Endothelial cell of umbilical vein (primary cell): Measurements from ENCODE around the gene PANK3. TPM values are rescaled to one million over a fixed set of nuclear protein-coding genes. Genes with fewer than 3 reads are reported as not detected.

Experiments
- BruUV-seq: library from RNA; stranded (reverse); fragments of 400-500 nt; replicated peaks from 2 replicates; lab custom pipeline; 2021; lab: Mats Ljungman, UMichigan
- CTCF ChIA-PET: fragments of 300-600, 350-600 bp; sonication (Branson Sonifier 250); formaldehyde crosslinking; loops from one replicate; lab custom pipeline; 2021; ENCODE audit warnings: antibody characterized with exemption, inconsistent platforms; lab: Charles Lee
- POLR2A ChIA-PET: fragments of 300-600, 350-600 bp; sonication (Branson Sonifier 250); formaldehyde crosslinking; loops from one replicate; lab custom pipeline; 2021; ENCODE audit warnings: antibody characterized with exemption, inconsistent platforms; lab: Charles Lee
- DNase-seq: peaks from one replicate; pipeline ENCODE4 v3.0.0-alpha.2; 2011; ENCODE audit warnings: low read depth, low spot score
- FAIRE-seq: peaks from 2 replicates; lab custom pipeline; 2011; peaks lifted over from hg19 to GRCh38; lab: Jason Lieb, UNC
- H2AFZ ChIP-seq: 2 replicates; pipeline ENCODE4 v1.6.0; 2012; ENCODE audit warnings: low read depth, low read length, control low read depth, inconsistent platforms
- H3K27ac ChIP-seq: 2 replicates; pipeline ENCODE4 v1.5.1; 2011; ENCODE audit warnings: low read depth, mild to moderate bottlenecking, control low read depth, low read length, moderate library complexity; ENCODE audit not compliant: insufficient read depth
- H3K27me3 ChIP-seq, 2 experiments: 2 replicates each; pipeline versions ENCODE4 v1.6.0 to v1.6.1; 2011; ENCODE audit warnings: low read length in 2 of 2, mixed read lengths in 1 of 2; ENCODE audit not compliant: control insufficient read depth in 2 of 2, insufficient read depth in 2 of 2
- H3K36me3 ChIP-seq, 2 experiments: 2 replicates in 1 of 2; 3 replicates in 1 of 2; pipeline ENCODE4 v1.5.1; 2011; ENCODE audit warnings: low read length in 2 of 2, mild to moderate bottlenecking in 1 of 2, moderate library complexity in 1 of 2; ENCODE audit not compliant: control insufficient read depth in 2 of 2, insufficient read depth in 2 of 2; ENCODE audit errors: extremely low read depth in 1 of 2
- H3K4me1 ChIP-seq: 3 replicates; pipeline ENCODE4 v1.5.1; 2011; ENCODE audit warnings: mild to moderate bottlenecking, low read length; ENCODE audit not compliant: control insufficient read depth, insufficient read depth; ENCODE audit errors: extremely low read depth
- H3K4me2 ChIP-seq: 2 replicates; pipeline ENCODE4 v1.6.1; 2011; ENCODE audit warnings: low read length, control low read depth, mixed read lengths; ENCODE audit not compliant: insufficient read depth
- H3K4me3 ChIP-seq, 3 experiments: fragments of 200-600 bp in 1 of 3; sonication (generic), shearing (Covaris generic) in 1 of 3; replicated peaks in 1 of 3; 2 replicates each; pipeline ENCODE4 v1.5.1; 2011 to 2016; ENCODE audit warnings: control low read depth in 3 of 3, low read length in 3 of 3, mild to moderate bottlenecking in 2 of 3, inconsistent platforms in 1 of 3, low read depth in 1 of 3, moderate library complexity in 1 of 3; ENCODE audit not compliant: insufficient read depth in 1 of 3
- H3K79me2 ChIP-seq: 2 replicates; pipeline ENCODE4 v1.6.0; 2012; ENCODE audit warnings: low read length, inconsistent platforms; ENCODE audit not compliant: control insufficient read depth, insufficient read depth
- H3K9ac ChIP-seq: replicated peaks from 2 replicates; pipeline ENCODE3; 2011; ENCODE audit warnings: low read length, control low read depth; ENCODE audit not compliant: insufficient read depth; ENCODE audit errors: extremely low read depth
- H3K9me1 ChIP-seq: replicated peaks from 3 replicates; pipeline ENCODE4 v1.6.0; 2011; ENCODE audit warnings: mild to moderate bottlenecking, low read length; ENCODE audit not compliant: control insufficient read depth, insufficient read depth; ENCODE audit errors: extremely low read depth
- H3K9me3 ChIP-seq: replicated peaks from 2 replicates; pipeline ENCODE4 v1.5.1; 2012; ENCODE audit warnings: low read length, inconsistent platforms; ENCODE audit not compliant: control insufficient read depth, insufficient read depth
- H4K20me1 ChIP-seq: replicated peaks from 2 replicates; pipeline ENCODE3; 2011; ENCODE audit warnings: mild to moderate bottlenecking, low read length; ENCODE audit not compliant: control insufficient read depth, insufficient read depth; ENCODE audit errors: extremely low read depth
- CTCF ChIP-seq, 2 donors: IDR thresholded peaks; 1 replicate in 1 of 2; 2 replicates in 1 of 2; pipeline ENCODE4 v1.5.1; 2011; ENCODE audit warnings: low read length in 2 of 2, mild to moderate bottlenecking in 2 of 2, moderate library complexity in 2 of 2, control low read depth in 1 of 2, inconsistent platforms in 1 of 2, low read depth in 1 of 2; ENCODE audit not compliant: insufficient read depth in 1 of 2; ENCODE audit errors: extremely low read depth in 1 of 2
- EZH2 ChIP-seq: IDR thresholded peaks from 2 replicates; pipeline ENCODE4 v1.6.1; 2012; ENCODE audit warnings: borderline replicate concordance, low read depth, mild to moderate bottlenecking, moderate library complexity, low read length, inconsistent platforms; ENCODE audit not compliant: severe bottlenecking
- FOS ChIP-seq: IDR thresholded peaks from 2 replicates; pipeline ENCODE4 v1.6.1; 2011; ENCODE audit warnings: mild to moderate bottlenecking, low read length, moderate library complexity, borderline replicate concordance; ENCODE audit not compliant: insufficient read depth
- GATA2 ChIP-seq: IDR thresholded peaks from 2 replicates; pipeline ENCODE4 v1.7.0; 2011; ENCODE audit warnings: low read depth, mild to moderate bottlenecking, moderate library complexity, mixed read lengths, low read length; ENCODE audit not compliant: insufficient read length, insufficient read depth
- JUN ChIP-seq: IDR thresholded peaks from 2 replicates; pipeline ENCODE4 v1.6.1; 2011; ENCODE audit warnings: borderline replicate concordance, low read depth; ENCODE audit not compliant: insufficient read length, insufficient read depth
- MAX ChIP-seq: IDR thresholded peaks from 2 replicates; pipeline ENCODE4 v1.6.1; 2011; ENCODE audit not compliant: insufficient read depth, insufficient read length
- MYC ChIP-seq: IDR thresholded peaks from one replicate; pipeline ENCODE4 v1.6.1; 2011; ENCODE audit warnings: mild to moderate bottlenecking, low read depth, low read length
- POLR2A ChIP-seq: IDR thresholded peaks from 2 replicates; pipeline ENCODE4 v1.6.1; 2012; ENCODE audit warnings: low read depth, mild to moderate bottlenecking, control low read depth, low read length
- POLR2AphosphoS5 ChIP-seq: IDR thresholded peaks from 2 replicates; pipeline ENCODE4 v1.6.1; 2012; ENCODE audit warnings: low read depth, mild to moderate bottlenecking, control low read depth, low read length, moderate library complexity; ENCODE audit not compliant: insufficient read depth
- dilution Hi-C: fragments of 300-500 bp; cut with MboI; formaldehyde crosslinking; loops from one replicate; pipeline ENCODE4 v1.15.0; 2019; ENCODE audit warnings: low sequenced_read_pairs; ENCODE audit not compliant: extremely low pct_ligation_motif_present
- intact Hi-C: fragments of 100-400 bp; cut with micrococcal nuclease; formaldehyde crosslinking; loops from one replicate; pipeline ENCODE4 v1.10.0; 2022
- polyA plus RNA-seq, 4 experiments: library from polyadenylated mRNA; depleted of rRNA in 3 of 4; stranded (reverse) in 3 of 4; unstranded in 1 of 4; fragments of >200 nt; gene quantifications; 2 replicates each; pipeline versions ENCODE4 v1.2.1 to v1.2.3, GENCODE V29; 2011 to 2012; ENCODE audit warnings: missing spikeins in 1 of 4
- total RNA-seq: library from RNA; stranded (reverse); gene quantifications from 2 replicates; pipeline ENCODE4 v1.2.3, GENCODE V29; 2021

PANK3 gene
- total and polyA plus RNA-seq, 2 donors (not counting 3 experiments of a cell fraction or from before 2014, with no cell fraction given) = 8.1 to 78.8 TPM

- H3K27ac ChIP-seq = no peak overlapping the region
- H3K9me1 ChIP-seq = no peaks in the 10 kb centered on the region
- no peak overlapping the region for H3K4me3 ChIP-seq
- ChIA-PET CTCF (no interaction called here), POLR2A (no interaction called here)
- H3K9me3 ChIP-seq = no peaks in the 10 kb centered on the region
- FAIRE-seq (no peak), DNase-seq (no peak)
- H3K27me3 ChIP-seq = no peaks in the 10 kb centered on the region
- no peak overlapping the region for H3K9ac ChIP-seq
- intact Hi-C loops (no loop called here), dilution Hi-C loops (no loop called here)
- no peak overlapping the region for H2AFZ ChIP-seq
- no peaks in the 10 kb centered on the region for H3K4me1 ChIP-seq
- no peaks in the 10 kb centered on the region for H3K36me3 ChIP-seq
- TF ChIP-seq JUN (no peak), MYC (no peak), MAX (no peak), POLR2A (no peak), FOS (no peak), POLR2AphosphoS5 (no peak), CTCF (IDR thresholded peaks at IDR 0.05; ENCODE audit: extremely low read depth in 1 of 2, insufficient read depth in 1 of 2, low read depth in 1 of 2, low read length in 2 of 2) (no peak), GATA2 (no peak), EZH2 (no peak)
- H4K20me1 ChIP-seq = no peaks in the 10 kb centered on the region
- BruUV-seq = no TSS peak
- no peaks in the 10 kb centered on the region for H3K79me2 ChIP-seq
- no peak overlapping the region for H3K4me2 ChIP-seq
Observed at GRCh38 chr5:168606562-168606961, 27.4 kb upstream of the PANK3 start.
